NB4 (cell line): Measurements from ENCODE around the gene DTHD1.

Experiments
- POLR2A ChIP-seq: IDR thresholded peaks from 2 replicates; pipeline ENCODE4 v1.6.1; 2011; ENCODE audit warnings: mild to moderate bottlenecking; ENCODE audit not compliant: insufficient read length; ENCODE audit errors: extremely low read depth
- TF ChIP-seq, protein P1 (sequence below): IDR thresholded peaks from one replicate; pipeline ENCODE4 v1.5.1; 2012; ENCODE audit warnings: low read depth, low read length
- TF ChIP-seq, protein P2 (sequence below): IDR thresholded peaks from 2 replicates; pipeline ENCODE4 v1.6.1; 2011; ENCODE audit warnings: low read depth, low read length

GRCh38 chr4:36325499-36325898 lies 44.1 kb downstream of the DTHD1 start:
- TF ChIP-seq POLR2A, result no peak
- TF ChIP-seq, protein P1, sequence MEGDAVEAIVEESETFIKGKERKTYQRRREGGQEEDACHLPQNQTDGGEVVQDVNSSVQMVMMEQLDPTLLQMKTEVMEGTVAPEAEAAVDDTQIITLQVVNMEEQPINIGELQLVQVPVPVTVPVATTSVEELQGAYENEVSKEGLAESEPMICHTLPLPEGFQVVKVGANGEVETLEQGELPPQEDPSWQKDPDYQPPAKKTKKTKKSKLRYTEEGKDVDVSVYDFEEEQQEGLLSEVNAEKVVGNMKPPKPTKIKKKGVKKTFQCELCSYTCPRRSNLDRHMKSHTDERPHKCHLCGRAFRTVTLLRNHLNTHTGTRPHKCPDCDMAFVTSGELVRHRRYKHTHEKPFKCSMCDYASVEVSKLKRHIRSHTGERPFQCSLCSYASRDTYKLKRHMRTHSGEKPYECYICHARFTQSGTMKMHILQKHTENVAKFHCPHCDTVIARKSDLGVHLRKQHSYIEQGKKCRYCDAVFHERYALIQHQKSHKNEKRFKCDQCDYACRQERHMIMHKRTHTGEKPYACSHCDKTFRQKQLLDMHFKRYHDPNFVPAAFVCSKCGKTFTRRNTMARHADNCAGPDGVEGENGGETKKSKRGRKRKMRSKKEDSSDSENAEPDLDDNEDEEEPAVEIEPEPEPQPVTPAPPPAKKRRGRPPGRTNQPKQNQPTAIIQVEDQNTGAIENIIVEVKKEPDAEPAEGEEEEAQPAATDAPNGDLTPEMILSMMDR, result no peak
- TF ChIP-seq, protein P2, sequence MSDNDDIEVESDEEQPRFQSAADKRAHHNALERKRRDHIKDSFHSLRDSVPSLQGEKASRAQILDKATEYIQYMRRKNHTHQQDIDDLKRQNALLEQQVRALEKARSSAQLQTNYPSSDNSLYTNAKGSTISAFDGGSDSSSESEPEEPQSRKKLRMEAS, result no peak
